ENCODE results near the gene DHH. TPM values are rescaled to one million over a fixed set of nuclear protein-coding genes. Genes with fewer than 3 reads are reported as not detected.

DHH gene
- total RNA-seq, 1 donor from 2014 or later: 1.6 TPM

DNA sequence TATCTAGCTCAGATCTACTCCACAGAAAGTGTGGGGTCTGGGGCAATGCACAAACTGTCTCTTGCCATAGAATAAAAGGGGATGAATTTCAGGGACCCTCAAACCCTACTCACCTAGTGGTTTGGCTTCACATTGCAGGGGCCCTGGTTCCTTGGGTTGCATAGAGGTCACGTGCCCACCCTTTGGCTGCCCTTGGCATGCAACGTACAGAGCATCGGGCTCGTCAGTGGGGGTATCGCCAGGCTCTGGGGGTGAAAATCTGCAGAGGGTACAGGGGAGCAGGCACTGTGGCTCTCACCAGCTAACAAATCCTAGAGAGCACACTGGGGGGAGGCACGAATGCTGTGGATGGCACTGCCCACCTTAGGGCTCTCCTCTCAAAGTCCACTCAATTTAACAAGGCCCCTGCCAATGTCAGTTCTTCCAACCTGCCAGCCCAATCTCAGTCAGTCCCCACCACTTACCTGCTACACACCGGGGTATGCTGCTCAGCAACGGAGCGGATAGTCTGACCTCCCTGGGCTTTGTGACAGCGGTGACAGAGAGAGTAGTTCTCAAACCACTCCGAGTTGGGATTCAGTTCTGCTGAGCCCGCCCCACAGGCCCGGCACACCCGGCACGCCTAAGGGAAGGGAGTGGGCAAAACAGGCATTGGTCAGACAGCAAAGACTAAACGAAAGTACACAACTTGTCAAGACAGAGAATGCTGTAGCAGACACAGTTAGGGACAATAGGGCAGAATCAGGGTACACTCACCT lies 42.0 kb downstream of the DHH start:
- Histone ChIP-seq H3K36me3 (ENCODE audit: control insufficient read depth in 3 of 3, insufficient read depth in 3 of 3, low read length in 3 of 3) (peaks cover 72 to 75% (median 73%) of the 10 kb centered on the region in 3 donors), H3K4me3 (ENCODE audit: low read length in 3 of 3) (no peak overlapping the region), H3K27ac (ENCODE audit: low read depth, low read length) (no peak overlapping the region), H3K9me3 (ENCODE audit: control insufficient read depth in 3 of 3, low read length in 3 of 3) (no peaks in the 10 kb centered on the region), H3K27me3 (ENCODE audit: control insufficient read depth in 3 of 3, insufficient read depth in 3 of 3, low read length in 3 of 3) (no peaks in the 10 kb centered on the region), H3K9ac (ENCODE audit: low read depth in 1 of 3, low read length in 3 of 3) (no peak overlapping the region), H3K4me1 (ENCODE audit: control insufficient read depth in 3 of 3, insufficient read depth in 3 of 3, low read length in 3 of 3) (peaks cover 26 to 35% (median 32%) of the 10 kb centered on the region in 3 donors)

DNA sequence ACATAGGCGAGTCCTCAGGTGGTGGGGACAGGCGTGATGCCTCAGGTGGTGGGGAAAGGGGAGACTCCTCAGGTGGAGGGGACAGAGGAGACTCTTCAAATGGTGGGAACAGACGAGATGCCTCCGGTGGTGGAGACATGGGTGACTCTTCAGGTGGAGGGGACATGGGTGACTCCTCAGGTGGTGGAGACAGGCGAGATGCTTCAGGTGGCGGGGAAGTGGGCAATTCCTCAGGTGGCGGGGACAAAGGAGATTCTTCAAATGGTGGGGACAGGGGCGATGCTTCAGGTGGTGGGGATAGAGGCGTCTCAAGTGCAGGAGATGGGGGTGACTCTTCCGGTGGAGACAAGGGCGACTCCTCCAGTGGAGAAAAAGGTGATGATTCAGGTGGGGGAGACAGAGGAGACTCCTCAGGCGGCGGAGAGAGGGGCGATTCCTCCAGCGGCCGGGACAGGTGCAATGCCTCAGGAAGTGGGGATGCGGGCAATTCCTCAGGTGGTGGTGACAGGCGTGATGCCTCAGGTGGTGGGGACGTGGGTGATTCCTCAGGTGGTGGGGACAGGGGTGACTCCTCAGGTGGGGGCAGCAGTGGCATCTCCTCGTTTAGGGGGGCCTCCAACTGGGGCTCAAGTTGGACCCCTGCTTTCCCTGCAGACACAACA lies 42.7 kb downstream of the DHH start:
- no peaks in the 10 kb centered on the region for H3K9me3 ChIP-seq (ENCODE audit: control insufficient read depth in 3 of 3, low read length in 3 of 3)
- peaks cover 75 to 82% (median 76%) of the 10 kb centered on the region in 3 donors for H3K36me3 ChIP-seq (ENCODE audit: control insufficient read depth in 3 of 3, insufficient read depth in 3 of 3, low read length in 3 of 3)
- no peak overlapping the region for H3K27ac ChIP-seq (ENCODE audit: low read depth, low read length)
- H3K9ac ChIP-seq (ENCODE audit: low read depth in 1 of 3, low read length in 3 of 3): no peak overlapping the region
- H3K4me3 ChIP-seq (ENCODE audit: low read length in 3 of 3): no peak overlapping the region
- H3K27me3 ChIP-seq (ENCODE audit: control insufficient read depth in 3 of 3, insufficient read depth in 3 of 3, low read length in 3 of 3): no peaks in the 10 kb centered on the region
- peaks cover 19 to 28% (median 25%) of the 10 kb centered on the region in 3 donors for H3K4me1 ChIP-seq (ENCODE audit: control insufficient read depth in 3 of 3, insufficient read depth in 3 of 3, low read length in 3 of 3)

DNA sequence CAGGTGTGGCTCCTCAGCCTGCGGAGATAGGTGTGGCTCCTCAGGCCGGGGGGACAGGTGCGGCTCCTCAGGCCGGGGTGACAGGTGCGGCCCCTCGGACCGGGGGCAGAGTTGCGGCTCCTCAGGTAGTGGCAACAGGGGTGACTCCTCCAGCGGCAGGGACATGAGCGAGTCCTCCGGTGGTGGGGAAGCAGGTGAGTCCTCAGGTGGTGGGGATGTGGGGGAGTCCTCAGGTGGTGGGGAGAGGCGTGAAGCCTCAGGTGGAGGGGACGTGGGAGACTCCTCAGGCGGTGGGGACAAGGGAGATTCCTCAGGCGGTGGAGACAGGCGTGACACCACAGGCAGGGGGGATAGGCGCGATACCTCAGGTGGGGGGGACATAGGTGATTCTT lies 43.2 kb downstream of the DHH start:
- peaks cover 14 to 22% (median 19%) of the 10 kb centered on the region in 3 donors for H3K4me1 ChIP-seq (ENCODE audit: control insufficient read depth in 3 of 3, insufficient read depth in 3 of 3, low read length in 3 of 3)
- no peaks in the 10 kb centered on the region for H3K9me3 ChIP-seq (ENCODE audit: control insufficient read depth in 3 of 3, low read length in 3 of 3)
- no peaks in the 10 kb centered on the region for H3K27me3 ChIP-seq (ENCODE audit: control insufficient read depth in 3 of 3, insufficient read depth in 3 of 3, low read length in 3 of 3)
- H3K36me3 ChIP-seq (ENCODE audit: control insufficient read depth in 3 of 3, insufficient read depth in 3 of 3, low read length in 3 of 3): peaks cover 80 to 86% (median 80%) of the 10 kb centered on the region in 3 donors
- no peak overlapping the region for H3K4me3 ChIP-seq (ENCODE audit: low read length in 3 of 3)
- no peak overlapping the region for H3K27ac ChIP-seq (ENCODE audit: low read depth, low read length)
- no peak overlapping the region for H3K9ac ChIP-seq (ENCODE audit: low read depth in 1 of 3, low read length in 3 of 3)

DNA sequence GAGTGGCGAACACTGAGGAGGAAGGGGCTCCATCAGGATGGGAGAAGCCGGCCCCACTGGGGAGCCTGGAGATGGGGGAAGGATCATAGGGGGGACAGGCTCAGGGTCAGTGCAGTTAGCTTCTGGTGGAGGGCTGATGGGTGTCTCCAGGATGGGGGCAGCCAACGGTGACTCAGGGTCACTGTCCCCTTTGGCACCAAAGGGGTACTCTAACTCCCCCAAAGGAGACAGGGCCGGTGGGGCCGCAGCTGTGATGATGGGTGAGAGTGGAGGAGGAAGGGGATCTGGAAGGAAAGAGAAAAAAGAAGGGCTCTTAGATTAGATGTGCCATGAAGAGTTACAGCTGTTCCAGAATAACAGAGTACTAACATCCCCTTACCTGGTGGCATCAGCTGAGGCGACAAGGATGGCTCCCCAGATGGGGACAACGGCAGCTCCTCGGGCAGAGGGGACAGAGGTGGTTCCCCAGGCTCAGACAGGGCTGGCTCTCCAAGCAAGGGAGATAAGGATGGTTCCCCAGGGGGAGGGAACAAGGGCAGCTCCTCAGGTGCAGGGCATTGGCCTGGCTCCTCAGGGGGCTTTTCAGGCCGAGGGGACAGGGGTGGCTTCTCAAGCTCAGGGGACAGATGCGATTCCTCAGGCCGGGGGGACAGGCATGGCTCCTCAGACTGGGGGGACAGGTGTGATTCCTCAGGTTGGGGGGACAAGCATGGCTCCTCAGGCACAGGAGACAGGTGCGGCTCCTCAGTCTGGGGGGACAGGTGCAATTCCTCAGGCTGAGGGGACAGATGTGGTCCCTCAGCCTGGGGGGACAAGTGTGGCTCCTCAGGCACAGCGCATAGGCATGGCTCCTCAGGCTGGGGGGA lies 43.9 kb downstream of the DHH start:
- Histone ChIP-seq H3K9ac (ENCODE audit: low read depth in 1 of 3, low read length in 3 of 3) (no peak overlapping the region), H3K4me3 (ENCODE audit: low read length in 3 of 3) (no peak overlapping the region), H3K27ac (ENCODE audit: low read depth, low read length) (no peak overlapping the region), H3K4me1 (ENCODE audit: control insufficient read depth in 3 of 3, insufficient read depth in 3 of 3, low read length in 3 of 3) (peaks cover 8 to 16% (median 13%) of the 10 kb centered on the region in 3 donors), H3K27me3 (ENCODE audit: control insufficient read depth in 3 of 3, insufficient read depth in 3 of 3, low read length in 3 of 3) (no peaks in the 10 kb centered on the region), H3K36me3 (ENCODE audit: control insufficient read depth in 3 of 3, insufficient read depth in 3 of 3, low read length in 3 of 3) (peaks cover 86 to 93% (median 86%) of the 10 kb centered on the region in 3 donors), H3K9me3 (ENCODE audit: control insufficient read depth in 3 of 3, low read length in 3 of 3) (no peaks in the 10 kb centered on the region)

DNA sequence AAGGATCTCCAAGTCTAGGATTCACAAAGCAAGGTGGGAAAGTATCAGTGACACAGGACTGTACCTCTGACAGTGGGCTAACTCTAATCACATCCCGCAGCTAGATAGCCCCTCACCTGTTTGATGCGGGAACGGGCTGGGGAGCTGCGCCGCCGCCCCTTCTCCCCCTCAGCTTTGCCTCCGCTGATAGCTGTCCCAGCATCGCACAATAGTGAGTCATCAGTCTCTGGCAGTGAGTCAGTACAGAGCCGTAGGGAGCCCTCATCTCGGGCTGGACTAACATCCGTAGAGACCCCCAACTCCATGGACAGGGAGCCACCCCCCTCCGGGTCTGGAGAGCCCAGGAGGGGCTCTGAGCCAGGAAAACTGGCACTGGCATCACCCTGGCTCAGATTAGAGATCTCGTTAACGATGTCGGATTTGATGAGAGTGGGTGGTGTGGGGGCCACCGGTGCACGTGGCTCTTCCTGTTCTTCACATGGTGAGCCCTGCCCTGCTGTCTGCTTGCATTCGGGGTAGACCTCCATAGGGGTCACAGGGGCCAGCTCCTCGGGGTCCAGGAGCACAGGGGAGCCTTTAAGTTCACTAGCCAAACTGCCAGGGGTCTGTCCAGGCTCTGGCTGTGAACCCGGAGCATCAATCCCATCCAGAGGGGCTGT lies 44.9 kb downstream of the DHH start:
- Histone ChIP-seq H3K36me3 (ENCODE audit: control insufficient read depth in 3 of 3, insufficient read depth in 3 of 3, low read length in 3 of 3) (peaks cover 91 to 98% (median 92%) of the 10 kb centered on the region in 3 donors), H3K27ac (ENCODE audit: low read depth, low read length) (no peak overlapping the region), H3K9me3 (ENCODE audit: control insufficient read depth in 3 of 3, low read length in 3 of 3) (no peaks in the 10 kb centered on the region), H3K4me3 (ENCODE audit: low read length in 3 of 3) (no peak overlapping the region), H3K27me3 (ENCODE audit: control insufficient read depth in 3 of 3, insufficient read depth in 3 of 3, low read length in 3 of 3) (no peaks in the 10 kb centered on the region), H3K9ac (ENCODE audit: low read depth in 1 of 3, low read length in 3 of 3) (no peak overlapping the region), H3K4me1 (ENCODE audit: control insufficient read depth in 3 of 3, insufficient read depth in 3 of 3, low read length in 3 of 3) (peaks cover 0 to 6% (median 2%) of the 10 kb centered on the region in 3 donors)

DNA sequence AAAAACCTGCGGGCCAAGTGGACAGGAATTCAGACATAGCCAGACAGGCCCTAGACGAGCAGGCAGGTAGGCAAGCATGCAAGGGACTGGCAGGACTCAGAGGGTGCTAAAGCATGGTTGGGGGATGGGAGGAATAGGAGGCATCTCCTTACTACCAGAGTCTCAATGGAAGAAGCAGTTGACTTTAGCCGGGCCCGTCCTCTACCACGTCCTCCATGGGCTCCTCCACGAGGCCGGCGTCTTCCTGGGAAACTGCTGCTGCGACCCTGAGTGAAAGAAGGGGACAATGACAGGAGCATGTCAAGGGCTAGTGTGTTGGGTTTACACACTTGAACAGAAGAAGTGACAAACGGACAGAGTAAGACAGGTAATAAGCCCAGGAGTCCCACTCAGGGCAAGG lies 45.6 kb downstream of the DHH start:
- H3K27me3 ChIP-seq (ENCODE audit: control insufficient read depth in 3 of 3, insufficient read depth in 3 of 3, low read length in 3 of 3): no peaks in the 10 kb centered on the region
- no peak overlapping the region for H3K4me3 ChIP-seq (ENCODE audit: low read length in 3 of 3)
- no peak overlapping the region for H3K27ac ChIP-seq (ENCODE audit: low read depth, low read length)
- no peaks in the 10 kb centered on the region for H3K9me3 ChIP-seq (ENCODE audit: control insufficient read depth in 3 of 3, low read length in 3 of 3)
- H3K4me1 ChIP-seq (ENCODE audit: control insufficient read depth in 3 of 3, insufficient read depth in 3 of 3, low read length in 3 of 3): no peaks in the 10 kb centered on the region
- H3K9ac ChIP-seq (ENCODE audit: low read depth in 1 of 3, low read length in 3 of 3): no peak overlapping the region
- peaks cover 91 to 98% (median 92%) of the 10 kb centered on the region in 3 donors for H3K36me3 ChIP-seq (ENCODE audit: control insufficient read depth in 3 of 3, insufficient read depth in 3 of 3, low read length in 3 of 3)

DNA sequence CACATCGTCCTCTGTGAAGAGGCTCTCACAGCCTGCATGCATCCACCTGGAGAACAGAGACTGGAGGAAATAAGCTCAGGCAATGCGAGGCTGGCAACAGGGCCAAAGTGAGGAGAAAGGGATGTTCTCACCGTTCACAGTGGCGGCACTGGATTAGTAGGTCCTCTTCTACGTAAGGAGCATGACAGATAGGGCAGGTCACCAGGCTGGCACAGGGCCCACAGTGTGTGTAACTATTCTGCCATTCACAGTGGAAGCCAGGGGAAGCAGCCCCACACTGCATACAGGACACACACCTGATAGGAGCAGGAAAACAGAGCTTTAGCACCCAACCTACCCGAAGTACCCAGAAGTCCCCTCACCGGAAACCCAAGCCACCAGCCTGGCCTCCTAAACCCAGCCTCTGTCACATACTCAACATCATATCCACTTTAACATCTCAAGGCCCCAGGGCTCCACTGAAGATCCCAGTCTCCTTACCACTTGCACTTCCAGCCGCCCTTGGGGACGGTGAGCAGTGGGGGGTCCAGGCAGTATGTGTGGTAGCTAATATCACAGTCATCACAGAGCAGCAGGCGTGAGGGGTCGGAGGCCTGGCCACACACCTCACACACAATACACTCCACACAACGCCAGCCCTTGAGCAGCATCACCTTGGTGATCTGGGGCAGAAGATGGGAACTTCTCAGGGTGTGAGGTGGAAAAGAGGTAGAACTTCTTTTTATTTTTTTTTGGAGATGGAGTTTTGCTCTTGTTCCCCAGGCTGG lies 48.3 kb downstream of the DHH start:
- Histone ChIP-seq H3K9me3 (ENCODE audit: control insufficient read depth in 3 of 3, low read length in 3 of 3) (no peaks in the 10 kb centered on the region), H3K4me1 (ENCODE audit: control insufficient read depth in 3 of 3, insufficient read depth in 3 of 3, low read length in 3 of 3) (no peaks in the 10 kb centered on the region), H3K27me3 (ENCODE audit: control insufficient read depth in 3 of 3, insufficient read depth in 3 of 3, low read length in 3 of 3) (no peaks in the 10 kb centered on the region), H3K9ac (ENCODE audit: low read depth in 1 of 3, low read length in 3 of 3) (no peak overlapping the region), H3K4me3 (ENCODE audit: low read length in 3 of 3) (no peak overlapping the region), H3K36me3 (ENCODE audit: control insufficient read depth in 3 of 3, insufficient read depth in 3 of 3, low read length in 3 of 3) (peaks cover 92 to 97% (median 92%) of the 10 kb centered on the region in 3 donors), H3K27ac (ENCODE audit: low read depth, low read length) (no peak overlapping the region)

DNA sequence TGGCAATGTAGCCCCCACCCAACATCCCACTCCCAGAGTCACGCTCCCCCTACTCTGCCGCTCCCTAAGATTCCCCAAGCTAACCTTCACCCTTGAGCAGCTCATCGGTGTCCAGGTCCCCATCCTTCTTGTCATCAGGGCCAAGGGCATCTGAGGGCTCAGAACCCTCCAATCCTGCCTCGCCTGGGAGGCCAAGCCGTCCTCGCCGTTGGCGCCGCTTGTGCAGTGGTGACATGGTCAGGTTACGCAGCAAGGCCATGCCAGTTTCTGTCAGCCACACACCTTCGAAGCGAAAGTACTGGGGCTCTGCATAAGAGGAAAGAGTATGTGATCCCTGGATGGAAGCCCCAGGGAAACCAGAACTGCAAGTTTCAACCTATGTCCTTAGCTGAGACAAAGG lies 49.9 kb downstream of the DHH start:
- Histone ChIP-seq H3K4me1 (ENCODE audit: control insufficient read depth in 3 of 3, insufficient read depth in 3 of 3, low read length in 3 of 3) (no peaks in the 10 kb centered on the region), H3K4me3 (ENCODE audit: low read length in 3 of 3) (no peak overlapping the region), H3K9me3 (ENCODE audit: control insufficient read depth in 3 of 3, low read length in 3 of 3) (no peaks in the 10 kb centered on the region), H3K9ac (ENCODE audit: low read depth in 1 of 3, low read length in 3 of 3) (no peak overlapping the region), H3K27ac (ENCODE audit: low read depth, low read length) (no peak overlapping the region), H3K27me3 (ENCODE audit: control insufficient read depth in 3 of 3, insufficient read depth in 3 of 3, low read length in 3 of 3) (no peaks in the 10 kb centered on the region), H3K36me3 (ENCODE audit: control insufficient read depth in 3 of 3, insufficient read depth in 3 of 3, low read length in 3 of 3) (peaks cover 88 to 95% (median 91%) of the 10 kb centered on the region in 3 donors)

DNA sequence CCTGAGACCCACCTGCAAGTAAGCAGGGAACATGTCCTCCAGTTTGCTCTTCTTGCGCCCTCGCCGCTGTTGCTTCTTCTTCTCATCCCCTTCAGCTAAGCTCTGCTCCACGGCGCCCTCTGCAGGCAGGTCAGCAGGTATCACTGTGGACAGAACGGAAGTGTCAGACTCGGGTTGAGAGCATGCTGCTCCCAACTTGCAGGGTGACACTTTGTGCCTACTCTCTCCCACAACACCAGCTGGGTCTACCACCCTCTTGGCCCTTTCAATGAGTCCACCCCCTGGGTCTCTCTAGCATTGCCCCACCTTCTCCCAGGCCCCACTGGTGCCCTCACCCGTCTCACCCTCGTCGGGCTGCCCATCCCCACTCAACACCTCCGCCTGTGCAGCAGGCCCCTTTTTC lies 50.7 kb downstream of the DHH start:
- H3K9me3 ChIP-seq (ENCODE audit: control insufficient read depth in 3 of 3, low read length in 3 of 3): no peaks in the 10 kb centered on the region

More for the DNA sequence above, 50.7 kb downstream of the DHH start:
- H3K9ac ChIP-seq (ENCODE audit: low read depth in 1 of 3, low read length in 3 of 3): no peak overlapping the region
- H3K27ac ChIP-seq (ENCODE audit: low read depth, low read length): no peak overlapping the region
- no peak overlapping the region for H3K4me3 ChIP-seq (ENCODE audit: low read length in 3 of 3)
- no peaks in the 10 kb centered on the region for H3K27me3 ChIP-seq (ENCODE audit: control insufficient read depth in 3 of 3, insufficient read depth in 3 of 3, low read length in 3 of 3)
- no peaks in the 10 kb centered on the region for H3K4me1 ChIP-seq (ENCODE audit: control insufficient read depth in 3 of 3, insufficient read depth in 3 of 3, low read length in 3 of 3)
- peaks cover 88 to 95% (median 91%) of the 10 kb centered on the region in 3 donors for H3K36me3 ChIP-seq (ENCODE audit: control insufficient read depth in 3 of 3, insufficient read depth in 3 of 3, low read length in 3 of 3)
